Measurements from ENCODE around the gene ATP6V0A4.
"Not testable (repeated sequence)": the region's sequence is repeated elsewhere in the genome, so short reads cannot be mapped to it uniquely, and the experiment has no call there.

ATP6V0A4 gene

DNA sequence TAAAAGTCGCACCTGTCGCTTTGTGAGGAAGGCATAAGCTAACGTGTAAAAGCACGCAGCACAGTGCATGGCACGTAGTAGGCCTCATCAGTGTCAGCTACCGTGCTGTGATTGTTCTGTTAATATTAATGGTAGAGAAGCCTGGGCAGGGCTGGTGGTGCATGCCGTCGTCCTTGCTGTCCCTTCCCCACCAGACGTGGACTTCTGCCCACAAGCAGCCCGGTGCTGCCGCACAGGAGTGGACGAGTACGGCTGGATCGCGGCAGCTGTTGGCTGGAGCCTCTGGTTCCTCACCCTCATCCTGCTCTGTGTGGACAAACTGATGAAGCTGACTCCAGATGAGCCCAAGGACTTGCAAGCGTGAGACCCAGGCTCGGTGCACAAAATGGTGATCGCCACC lies 4.7 kb upstream of the ATP6V0A4 start:
- no peak for DNase-seq (ENCODE audit: low read depth)

DNA sequence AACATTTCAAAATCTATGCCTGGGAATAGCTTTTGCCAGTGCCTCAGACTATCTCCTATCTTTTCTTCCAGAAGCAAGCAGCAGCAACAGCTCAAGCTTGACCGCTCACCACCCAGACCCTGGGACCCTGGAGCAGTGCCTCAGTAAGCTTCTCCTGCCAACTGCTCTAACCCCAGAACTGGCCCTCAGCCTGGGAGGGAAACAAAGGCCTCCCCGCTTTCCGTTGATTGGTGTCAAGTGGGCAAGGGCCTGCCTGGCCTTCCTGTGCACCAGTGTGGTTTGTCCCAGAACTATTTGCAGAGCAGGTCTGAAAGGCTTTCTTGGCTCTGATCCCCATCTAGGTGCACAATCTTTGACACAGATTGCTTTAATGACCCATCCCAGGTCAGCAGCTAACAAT lies 3.3 kb upstream of the ATP6V0A4 start:
- no peak for DNase-seq (ENCODE audit: low read depth)

DNA sequence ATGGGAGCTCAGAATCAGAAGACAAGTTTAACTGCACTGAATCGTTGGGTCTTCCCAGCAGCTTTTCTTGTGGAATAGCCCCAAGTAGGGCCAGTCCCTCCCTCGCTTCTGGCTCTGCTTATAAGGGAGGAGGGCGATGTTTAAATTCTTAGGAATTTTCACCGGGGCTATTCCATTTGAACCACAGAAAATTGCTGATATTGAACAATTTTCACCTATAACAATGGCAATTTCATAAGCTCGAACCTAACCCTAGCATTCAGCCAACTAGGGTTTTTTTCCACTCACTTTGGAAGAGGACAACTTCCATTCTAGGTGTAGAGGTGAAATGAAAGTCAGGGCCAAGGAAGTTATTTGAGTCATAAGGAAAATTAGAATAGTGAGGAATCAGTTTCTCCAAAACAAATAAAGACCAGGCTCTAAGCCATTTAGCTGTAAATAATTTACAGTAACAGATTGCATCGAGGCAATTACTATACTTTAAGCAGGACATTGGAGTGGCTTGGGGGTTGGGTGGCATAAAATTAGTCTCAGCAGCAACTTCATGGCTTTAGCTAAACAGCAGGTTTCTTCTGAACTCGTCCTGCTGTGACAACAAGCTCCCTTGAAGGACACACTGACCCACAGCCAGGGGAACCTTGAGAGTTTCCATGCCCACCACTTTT lies 1.5 kb upstream of the ATP6V0A4 start:
- DNase-seq (ENCODE audit: low read depth): no peak

DNA sequence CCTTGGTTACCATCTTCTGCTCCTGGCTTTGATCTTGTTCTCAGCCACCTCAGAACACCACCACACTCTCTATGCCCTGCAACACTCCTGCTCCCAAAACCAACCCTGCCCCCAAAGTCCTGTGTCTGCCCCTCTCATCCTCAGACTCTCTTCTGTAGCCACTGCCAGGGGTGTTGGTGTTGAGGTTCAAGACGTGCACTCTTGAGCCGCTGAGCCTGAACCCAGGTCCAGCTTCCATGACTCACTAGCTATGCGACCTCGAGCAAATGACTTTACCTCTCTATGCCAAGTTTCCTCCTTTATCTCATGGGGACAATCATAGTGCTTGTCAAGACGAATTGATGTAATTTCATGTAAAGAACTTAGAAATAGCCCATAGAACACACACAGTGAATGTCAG lies 840 bp upstream of the ATP6V0A4 start:
- DNase-seq (ENCODE audit: low read depth): no peak

DNA sequence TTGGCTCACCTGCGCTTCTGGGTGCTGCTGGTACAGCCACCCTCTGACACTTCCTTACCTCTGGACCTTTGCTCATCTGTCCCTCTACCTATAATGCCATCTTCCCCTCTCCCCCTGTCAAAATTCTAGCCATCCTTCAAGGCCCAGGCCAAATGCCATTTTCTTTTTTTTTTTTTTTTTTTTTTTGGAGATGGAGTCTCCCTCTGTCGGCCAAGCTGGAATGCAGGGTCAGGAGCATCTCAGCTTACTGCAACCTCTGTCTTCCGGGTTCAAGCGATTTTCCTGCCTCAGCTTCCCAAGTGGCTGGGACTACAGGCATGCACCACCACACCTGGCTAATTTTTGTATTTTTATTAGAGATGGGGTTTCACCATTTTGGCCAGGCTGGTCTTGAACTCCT lies 950 bp downstream of the ATP6V0A4 start:
- DNase-seq (ENCODE audit: low read depth): not testable (repeated sequence)

DNA sequence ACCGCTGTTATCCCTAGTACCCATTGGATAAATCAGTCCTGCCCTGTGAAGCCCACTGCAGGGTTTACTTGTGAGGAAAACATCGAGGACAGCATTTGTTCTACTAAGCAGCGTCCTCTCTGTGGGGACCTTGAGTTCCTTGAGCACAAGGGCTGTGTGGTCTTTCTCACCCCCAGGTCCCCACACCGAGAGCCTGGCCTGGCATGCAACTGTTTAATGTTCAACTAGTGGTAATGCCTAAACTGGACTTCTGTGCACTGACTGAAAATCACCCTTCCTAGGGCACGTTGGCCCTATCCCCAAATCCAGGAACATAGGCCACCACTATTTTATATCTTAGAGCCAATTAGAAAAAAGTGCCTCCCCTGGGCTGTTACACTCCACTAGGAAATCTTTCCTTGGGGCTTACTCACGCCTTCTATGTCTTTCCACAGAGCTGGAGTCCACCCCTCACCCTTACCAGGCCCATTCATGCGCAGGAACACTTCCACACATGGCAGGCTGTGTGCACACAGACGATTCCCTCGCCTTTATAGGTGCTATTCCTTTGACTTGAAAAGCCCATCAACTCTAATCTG lies 1.9 kb downstream of the ATP6V0A4 start:
- no peak for DNase-seq (ENCODE audit: low read depth)

DNA sequence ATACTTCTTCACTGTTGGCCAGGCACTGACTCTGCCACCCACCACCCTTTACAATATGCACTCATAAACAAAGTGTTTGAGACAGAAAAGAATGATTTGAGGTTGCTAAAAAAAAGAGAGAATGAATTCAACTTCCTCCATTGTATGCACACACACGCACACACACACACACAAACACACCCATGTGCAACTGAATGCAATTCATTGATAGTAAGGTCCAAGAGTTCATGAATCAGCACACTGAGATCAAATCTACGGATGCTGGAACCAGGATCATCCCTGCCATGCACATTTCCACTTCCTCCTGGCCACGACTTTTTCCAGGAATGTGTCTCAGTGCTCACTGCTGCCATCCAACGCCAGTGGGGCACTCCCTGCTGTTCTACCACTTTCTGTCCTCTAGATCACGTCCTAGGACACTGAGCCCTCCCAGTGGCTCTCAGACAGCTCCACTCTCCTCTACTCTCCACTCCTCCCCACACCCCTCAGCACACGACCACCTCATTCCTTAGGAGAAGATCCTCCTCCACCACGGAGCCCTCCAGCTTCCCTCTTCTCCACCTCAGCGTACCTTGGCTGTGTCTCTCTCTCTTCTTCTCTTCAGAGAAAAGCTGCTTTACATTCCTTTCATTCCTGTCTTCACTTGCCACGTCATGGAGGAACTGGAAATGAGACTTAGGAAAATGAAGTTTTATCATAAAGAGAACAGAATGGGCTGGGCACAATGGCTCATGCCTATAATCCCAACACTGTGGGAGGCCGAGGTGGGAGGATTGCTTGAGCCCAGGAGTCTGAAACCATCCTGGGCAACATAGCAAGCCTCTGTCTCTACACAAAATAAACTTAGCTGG lies 12.2 kb downstream of the ATP6V0A4 start:
- DNase-seq (ENCODE audit: low read depth): no peak

DNA sequence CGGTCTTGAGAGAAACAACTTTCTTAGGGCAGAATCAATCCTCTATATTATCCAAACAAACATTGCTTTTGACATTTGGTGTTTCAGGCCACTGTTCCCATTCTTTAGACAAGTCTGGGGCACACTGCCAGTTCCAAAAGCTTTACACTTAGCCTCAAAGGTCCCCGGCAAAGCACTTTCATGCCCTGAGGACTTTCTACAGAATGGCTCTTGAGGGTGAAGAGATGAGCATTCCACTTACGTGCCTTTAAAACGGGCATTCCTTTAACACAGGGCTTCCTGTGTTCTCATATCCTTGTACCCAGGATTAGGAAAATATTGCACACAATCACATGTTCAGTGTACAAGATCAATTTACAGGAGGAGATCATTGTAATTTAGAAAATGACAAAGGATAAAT lies 13.3 kb downstream of the ATP6V0A4 start:
- DNase-seq (ENCODE audit: low read depth): no peak

DNA sequence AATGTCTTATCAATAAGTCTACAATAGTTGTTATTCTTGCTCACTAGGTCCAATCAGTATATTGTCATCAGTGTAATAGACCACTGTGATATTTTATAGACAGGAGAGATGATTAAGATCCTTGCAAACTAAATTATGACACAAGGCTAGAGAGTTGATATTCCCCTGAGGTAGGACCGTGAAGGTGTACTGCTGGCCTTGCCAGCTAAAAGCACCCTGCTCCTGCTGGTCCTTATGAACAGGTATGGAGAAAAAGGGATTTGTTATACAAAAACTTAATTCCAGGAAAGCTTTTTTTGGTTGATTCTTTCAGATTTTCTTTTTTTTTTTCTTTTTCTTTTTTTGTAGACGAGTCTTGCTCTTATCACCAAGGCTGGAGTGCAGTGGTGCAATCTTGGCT lies 17.0 kb downstream of the ATP6V0A4 start:
- DNase-seq (ENCODE audit: low read depth): no peak

DNA sequence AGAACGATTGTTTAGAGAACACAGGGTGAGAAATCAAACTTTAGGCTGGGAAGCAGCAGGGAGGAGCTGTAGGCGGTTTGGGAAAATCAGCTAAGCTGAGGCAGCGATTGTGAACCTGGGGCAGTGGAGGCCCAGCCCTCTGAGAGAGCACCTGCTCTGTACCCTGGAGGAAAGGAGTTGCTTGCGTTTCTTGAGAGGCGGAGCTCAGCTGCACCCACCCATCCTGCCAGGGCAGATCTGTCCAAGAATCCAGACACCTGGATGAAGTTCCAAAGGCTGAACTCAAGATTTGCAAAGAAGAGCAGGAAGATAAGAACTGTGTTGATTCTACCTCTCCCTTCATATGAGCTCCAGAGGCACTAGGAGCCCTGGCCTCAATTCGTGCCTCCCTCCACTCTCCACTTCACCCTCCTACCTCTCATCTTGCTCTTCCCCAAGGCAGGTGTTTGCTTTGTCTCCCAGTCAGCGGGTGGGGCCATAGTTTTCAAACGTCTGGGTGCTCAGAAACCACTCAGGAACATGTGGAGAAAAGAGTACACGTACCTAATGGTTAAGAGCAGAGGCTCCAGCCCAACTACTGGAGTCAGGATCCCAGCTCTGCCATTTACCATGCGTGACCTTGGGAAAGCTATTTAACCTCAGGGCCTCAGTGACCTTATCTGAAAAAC lies 21.7 kb downstream of the ATP6V0A4 start:
- no peak for DNase-seq (ENCODE audit: low read depth)

DNA sequence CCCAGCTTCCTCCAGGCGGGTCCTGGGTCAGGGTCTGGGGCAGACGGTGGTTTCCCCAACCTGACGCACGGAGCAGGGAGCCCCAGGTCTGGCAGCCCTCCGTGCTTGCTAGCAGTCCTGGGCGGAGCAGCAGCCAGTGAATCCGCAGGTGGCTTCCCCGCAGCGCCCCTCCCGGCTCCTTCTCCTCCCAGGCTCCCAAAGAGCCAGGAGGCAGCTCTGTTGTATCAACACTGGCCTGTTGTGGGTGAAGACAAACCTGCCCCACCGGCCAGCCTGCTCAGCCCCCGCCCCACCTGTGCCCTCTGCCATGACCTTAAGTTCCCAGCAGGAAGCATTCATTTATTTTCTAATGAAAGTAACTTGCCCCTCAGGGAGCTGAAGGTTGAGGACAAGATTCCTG lies 24.2 kb downstream of the ATP6V0A4 start:
- DNase-seq (ENCODE audit: low read depth): no peak

DNA sequence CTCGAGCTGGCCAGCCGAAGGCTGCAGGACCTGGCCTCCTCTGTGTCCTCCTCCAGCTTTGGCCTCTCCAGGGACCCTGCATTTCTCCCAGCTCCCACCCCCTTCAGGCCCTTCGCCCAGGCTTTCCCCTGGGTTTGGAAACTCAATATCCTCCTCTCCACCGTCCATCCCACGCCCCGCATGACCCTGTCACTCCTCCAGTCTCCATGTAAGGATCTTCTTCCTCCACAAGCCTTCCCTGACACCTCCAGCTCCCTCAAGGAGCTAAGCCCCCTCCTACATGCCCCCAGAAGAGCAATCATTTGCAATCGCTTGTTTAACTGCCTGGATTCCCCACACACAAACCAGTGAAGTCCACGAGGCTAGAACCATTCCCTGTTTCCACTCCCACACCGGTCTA lies 24.8 kb downstream of the ATP6V0A4 start:
- DNase-seq (ENCODE audit: low read depth): no peak

DNA sequence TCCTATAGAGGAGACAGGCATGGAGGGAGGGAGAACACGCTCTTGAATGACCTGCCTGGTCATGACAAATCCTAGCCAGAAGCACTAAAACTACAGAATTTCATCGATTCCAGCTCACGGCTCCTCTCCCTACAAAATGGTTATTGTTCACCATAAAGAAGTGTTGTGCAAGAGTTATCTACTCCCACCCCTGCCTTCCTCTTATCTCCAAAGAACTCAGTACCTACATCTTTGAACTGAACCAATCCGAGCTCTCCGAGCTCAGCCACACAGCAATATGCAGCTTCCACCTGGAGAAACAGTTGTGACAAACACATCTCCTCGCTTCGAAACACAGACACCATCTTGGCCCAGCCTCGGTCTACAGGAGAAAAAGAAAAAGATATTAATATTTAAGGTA lies 27.1 kb downstream of the ATP6V0A4 start:
- DNase-seq (ENCODE audit: low read depth): no peak

DNA sequence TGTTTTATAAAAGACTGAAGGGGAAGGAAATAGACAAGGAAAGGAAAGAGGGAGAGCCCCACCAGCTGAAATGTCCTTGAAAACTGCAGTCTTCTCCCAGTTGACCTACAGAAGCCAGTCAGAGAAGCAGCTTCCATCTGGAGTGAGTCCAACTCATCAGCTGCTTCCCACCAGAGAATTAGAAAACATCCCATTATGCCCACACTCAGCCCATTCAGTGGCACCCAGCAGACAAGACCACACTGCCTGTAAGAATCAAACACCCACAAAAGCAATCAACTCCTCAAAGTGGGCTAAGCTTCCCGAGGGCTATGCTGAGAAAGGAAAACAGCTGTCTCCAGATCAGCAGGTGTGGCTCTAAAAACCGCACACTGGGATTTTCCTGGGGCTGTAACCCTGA lies 29.8 kb downstream of the ATP6V0A4 start:
- DNase-seq (ENCODE audit: low read depth): no peak

DNA sequence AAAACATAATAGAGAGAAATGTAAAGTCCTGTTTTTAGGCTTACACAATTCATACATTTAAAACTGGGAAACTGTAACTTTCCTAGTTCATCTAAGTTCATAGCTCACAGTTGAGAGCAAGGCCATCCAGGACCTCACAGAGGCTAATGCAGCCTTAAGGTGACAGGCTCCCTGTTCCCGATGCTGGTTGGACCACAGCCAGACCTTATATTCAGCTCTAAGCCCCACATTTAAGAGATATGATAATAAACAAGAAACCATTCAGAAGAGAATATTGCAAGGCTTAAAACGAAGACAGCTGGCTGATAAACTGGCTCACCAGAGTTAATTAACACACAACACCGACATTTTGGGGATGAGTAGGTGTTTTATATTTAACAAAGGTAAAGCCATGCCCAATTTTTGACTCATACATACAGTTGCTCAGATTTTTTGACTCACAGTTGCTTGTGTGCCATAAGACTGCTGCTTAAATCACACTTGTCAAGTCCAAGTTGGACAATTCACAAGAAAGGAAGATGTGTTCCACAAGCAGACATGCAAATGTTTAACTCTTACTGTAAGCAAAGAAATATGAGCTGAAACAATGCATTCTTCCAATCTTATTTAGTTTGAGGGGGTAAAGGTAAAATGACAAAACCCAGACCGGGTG lies 41.3 kb downstream of the ATP6V0A4 start:
- no peak for DNase-seq (ENCODE audit: low read depth)

DNA sequence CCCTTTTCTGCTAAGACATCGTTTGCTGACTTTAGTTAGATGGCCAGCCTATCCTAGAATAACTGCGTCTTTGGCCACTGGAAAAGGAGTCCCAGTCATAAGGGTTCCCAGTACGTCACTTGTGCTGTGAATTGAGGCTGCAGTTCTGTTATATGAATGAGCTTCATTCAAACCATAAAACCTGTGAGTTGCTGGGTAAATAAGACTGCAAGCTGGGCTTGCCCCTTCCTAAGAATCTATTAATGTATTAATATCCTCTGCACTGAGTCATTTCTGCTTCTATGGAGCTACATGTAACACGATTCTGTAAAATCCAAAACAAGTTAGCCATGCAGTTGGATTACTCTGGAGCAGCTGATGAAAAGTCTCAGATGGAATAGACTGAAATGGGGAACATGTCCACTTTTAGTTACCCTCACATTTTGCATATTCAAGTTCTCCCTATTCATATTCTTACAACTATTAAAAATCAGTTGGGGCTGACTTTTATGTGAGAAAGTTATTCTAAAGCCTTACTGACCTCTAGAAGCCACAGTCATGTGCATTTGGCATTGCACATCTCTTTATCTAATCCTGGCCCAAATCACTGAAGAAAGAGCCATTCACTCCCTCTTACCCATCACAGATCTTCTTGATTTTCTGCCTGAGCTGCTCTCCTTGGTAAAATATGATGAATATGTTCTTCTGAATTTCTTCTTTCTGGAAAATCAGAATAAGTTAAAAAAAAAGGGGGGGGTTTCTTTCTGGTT lies 42.0 kb downstream of the ATP6V0A4 start:
- DNase-seq (ENCODE audit: low read depth): no peak

DNA sequence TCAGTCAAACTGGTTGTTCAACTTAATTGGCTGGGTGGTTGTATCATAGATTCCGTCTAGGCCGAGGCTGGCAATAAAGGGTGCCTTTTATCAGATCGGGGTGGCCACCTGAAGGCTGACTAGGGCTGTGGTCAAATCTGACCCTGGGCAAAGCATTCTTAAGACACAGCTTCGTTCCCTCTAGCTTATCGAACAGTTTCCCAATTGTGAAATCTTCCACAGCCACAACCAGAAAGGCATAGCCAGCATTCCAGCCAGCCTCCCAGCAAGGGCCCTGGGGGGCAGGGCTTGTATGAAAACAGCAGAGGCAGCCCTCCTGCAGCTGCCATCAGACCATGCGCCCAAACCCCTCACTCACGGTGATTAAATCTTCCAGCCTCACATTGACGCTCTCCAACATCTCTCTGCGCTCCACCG lies 42.7 kb downstream of the ATP6V0A4 start:
- no peak for DNase-seq (ENCODE audit: low read depth)

DNA sequence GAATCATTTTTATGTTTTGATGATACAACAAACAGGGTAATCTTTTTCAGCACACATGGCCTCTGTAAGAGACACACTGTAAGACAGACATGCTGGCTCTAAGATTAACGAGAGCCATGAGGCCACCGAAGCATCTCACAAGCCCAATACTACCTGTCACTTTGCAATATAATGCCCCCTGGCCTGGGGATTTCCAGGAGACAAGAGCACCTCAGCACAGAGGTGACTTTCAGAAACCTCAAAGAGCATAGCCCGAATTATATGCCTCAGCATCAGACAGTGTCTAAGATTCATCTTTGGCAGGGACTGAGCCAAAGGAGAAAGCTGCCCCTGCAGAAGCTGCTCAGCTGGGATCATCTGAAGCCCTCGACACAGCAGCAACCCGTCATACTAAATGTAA lies 44.4 kb downstream of the ATP6V0A4 start:
- DNase-seq (ENCODE audit: low read depth): no peak

DNA sequence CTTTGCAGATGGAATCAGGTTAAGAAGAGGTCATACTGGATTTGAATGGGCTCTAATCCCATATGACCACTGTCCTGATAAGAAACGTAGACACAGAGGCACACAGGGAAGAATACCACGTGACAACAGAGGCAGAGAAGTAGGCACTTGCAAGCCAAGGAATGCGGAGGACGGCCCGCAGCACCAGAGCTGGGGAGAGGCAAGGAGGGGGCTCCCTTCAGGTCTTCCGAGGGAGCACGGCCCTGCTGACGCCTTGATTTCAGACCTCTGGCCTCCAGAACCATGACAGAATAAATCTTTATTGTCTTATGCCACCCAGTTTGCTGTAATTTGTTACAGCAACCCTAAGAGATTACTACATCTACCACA lies 44.9 kb downstream of the ATP6V0A4 start:
- no peak for DNase-seq (ENCODE audit: low read depth)

DNA sequence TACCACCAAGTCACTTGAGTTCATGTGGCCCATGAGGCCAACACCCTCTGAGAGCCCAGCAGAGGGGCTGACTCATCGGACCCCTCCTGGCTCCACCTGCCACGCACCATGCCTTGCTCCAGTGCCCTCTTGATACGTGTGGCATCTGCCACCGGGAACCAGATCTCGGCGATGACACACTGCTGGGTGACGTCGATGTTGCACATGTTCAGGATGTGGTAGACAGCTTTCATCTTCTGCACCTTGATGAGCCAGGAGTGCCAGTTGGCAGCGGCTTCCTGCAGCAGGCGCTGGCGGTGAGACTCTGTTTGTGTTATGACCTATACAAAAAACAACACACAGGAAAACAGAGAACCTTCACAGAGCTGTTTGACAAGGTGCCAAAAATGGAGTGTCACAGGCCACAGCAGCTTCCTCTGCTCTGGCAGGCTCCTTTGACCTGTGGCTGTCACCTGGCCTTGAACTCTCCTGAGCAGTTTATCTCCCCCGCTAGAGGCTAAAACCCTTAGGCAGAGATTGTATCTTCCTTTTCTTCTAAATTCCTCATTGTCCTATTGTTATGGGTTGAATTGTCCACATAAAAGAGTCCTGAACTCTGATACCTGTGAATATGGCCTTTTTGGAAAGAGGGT lies 45.4 kb downstream of the ATP6V0A4 start:
- no peak for DNase-seq (ENCODE audit: low read depth)

DNA sequence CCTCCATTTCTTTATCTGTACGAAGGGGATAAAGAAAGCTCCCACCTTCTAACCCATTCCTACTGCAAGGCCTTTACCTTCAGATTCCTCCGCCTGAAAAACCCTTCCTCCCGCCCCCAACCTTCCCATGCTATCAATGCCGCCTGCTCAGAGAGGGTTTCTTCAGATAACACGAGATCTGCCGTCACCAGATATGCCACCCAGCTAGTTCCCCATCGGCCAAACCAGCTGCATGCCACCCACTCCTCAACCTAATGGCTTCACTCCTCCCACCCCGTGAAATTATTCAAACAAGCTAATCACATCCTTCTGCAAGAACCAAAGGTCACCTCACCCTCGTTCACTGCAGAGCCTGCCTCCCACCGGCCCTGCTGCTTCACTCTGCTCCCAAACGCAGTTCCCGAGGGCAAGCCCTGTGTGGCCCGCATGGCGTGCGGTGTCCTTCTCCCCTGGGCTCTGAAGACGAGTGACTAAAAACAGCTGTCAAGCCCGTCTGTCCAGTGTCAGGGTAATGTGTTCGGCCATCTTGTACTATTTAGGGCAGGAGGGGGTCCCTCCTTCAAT lies 47.0 kb downstream of the ATP6V0A4 start:
- no peak for DNase-seq (ENCODE audit: low read depth)

Measured in GM04504 (cell line).